HG02623 (cell line): ENCODE results near the gene PLXNA4.

Experiments used
- ATAC-seq: cut with Tn5 transposase; IDR thresholded peaks from one replicate; pipeline ENCODE4 v1.9.1; 2021; ENCODE audit warnings: moderate library complexity; ENCODE audit not compliant: unreplicated experiment

PLXNA4 gene

GRCh38 chr7:132480534-132480933 lies 95.7 kb downstream of the PLXNA4 start:
- ATAC-seq = no peak

GRCh38 chr7:132476541-132476940 lies 99.7 kb downstream of the PLXNA4 start:
- ATAC-seq = no peak

GRCh38 chr7:132475669-132476116 lies 100.6 kb downstream of the PLXNA4 start:
- no peak for ATAC-seq

GRCh38 chr7:132475037-132475668 lies 101.1 kb downstream of the PLXNA4 start:
- no peak for ATAC-seq

GRCh38 chr7:132472463-132473120 lies 103.7 kb downstream of the PLXNA4 start:
- ATAC-seq = no peak

GRCh38 chr7:132471515-132471914 lies 104.8 kb downstream of the PLXNA4 start:
- no peak for ATAC-seq

- ATAC-seq = no peak
Measured at GRCh38 chr7:132469681-132470080, 106.6 kb downstream of the PLXNA4 start.

GRCh38 chr7:132469264-132469663 lies 107.0 kb downstream of the PLXNA4 start:
- ATAC-seq = no peak

GRCh38 chr7:132466367-132466766 lies 109.9 kb downstream of the PLXNA4 start:
- no peak for ATAC-seq

- ATAC-seq = no peak
Measured at GRCh38 chr7:132465516-132465915, 110.8 kb downstream of the PLXNA4 start.

GRCh38 chr7:132464740-132465139 lies 111.5 kb downstream of the PLXNA4 start:
- no peak for ATAC-seq

GRCh38 chr7:132463922-132464321 lies 112.3 kb downstream of the PLXNA4 start:
- no peak for ATAC-seq

GRCh38 chr7:132462478-132462877 lies 113.8 kb downstream of the PLXNA4 start:
- ATAC-seq = no peak

GRCh38 chr7:132461032-132461592 lies 115.2 kb downstream of the PLXNA4 start:
- no peak for ATAC-seq

GRCh38 chr7:132458729-132459128 lies 117.5 kb downstream of the PLXNA4 start:
- ATAC-seq = no peak

GRCh38 chr7:132457658-132458057 lies 118.6 kb downstream of the PLXNA4 start:
- ATAC-seq = no peak

- no peak for ATAC-seq
Measured at GRCh38 chr7:132456418-132456817, 119.9 kb downstream of the PLXNA4 start.

GRCh38 chr7:132455378-132455777 lies 120.9 kb downstream of the PLXNA4 start:
- no peak for ATAC-seq

- no peak for ATAC-seq
Measured at GRCh38 chr7:132453826-132454225, 122.4 kb downstream of the PLXNA4 start.

- ATAC-seq = no peak
Measured at GRCh38 chr7:132451161-132451560, 125.1 kb downstream of the PLXNA4 start.

GRCh38 chr7:132450696-132451095 lies 125.6 kb downstream of the PLXNA4 start:
- ATAC-seq = no peak

GRCh38 chr7:132450188-132450587 lies 126.1 kb downstream of the PLXNA4 start:
- no peak for ATAC-seq
